HG02678 (cell line): ENCODE data around the gene METTL6.
"Not testable (repeated sequence)": the region's sequence is repeated elsewhere in the genome, so short reads cannot be mapped to it uniquely, and the experiment has no call there.

ENCODE experiments used
- ATAC-seq: cut with Tn5 transposase; IDR thresholded peaks from one replicate; pipeline ENCODE4 v1.9.1; 2021; ENCODE audit warnings: mild to moderate bottlenecking, moderate library complexity; ENCODE audit not compliant: unreplicated experiment

Gene METTL6

GRCh38 chr3:15451216-15452113 is 24.1 kb upstream of the METTL6 start:
- no peak for ATAC-seq

GRCh38 chr3:15450438-15451215 is 23.3 kb upstream of the METTL6 start:
- ATAC-seq, result no peak

GRCh38 chr3:15449489-15450224 is 22.3 kb upstream of the METTL6 start:
- no peak for ATAC-seq

GRCh38 chr3:15443826-15444524 is 16.6 kb upstream of the METTL6 start:
- no peak for ATAC-seq

GRCh38 chr3:15440891-15441290 is 13.5 kb upstream of the METTL6 start:
- ATAC-seq, result no peak

- ATAC-seq, result no peak
Observed at GRCh38 chr3:15439476-15439875, 12.1 kb upstream of the METTL6 start.

GRCh38 chr3:15438983-15439382 is 11.6 kb upstream of the METTL6 start:
- ATAC-seq, result no peak

- ATAC-seq, result no peak
Observed at GRCh38 chr3:15436246-15436645, 8.9 kb upstream of the METTL6 start.

- ATAC-seq, result no peak
Observed at GRCh38 chr3:15434756-15435155, 7.4 kb upstream of the METTL6 start.

- ATAC-seq, result no peak
Observed at GRCh38 chr3:15433531-15433930, 6.2 kb upstream of the METTL6 start.

- no peak for ATAC-seq
Observed at GRCh38 chr3:15431256-15431837, 4.0 kb upstream of the METTL6 start.

GRCh38 chr3:15430624-15431023 is 3.3 kb upstream of the METTL6 start:
- ATAC-seq, result no peak

GRCh38 chr3:15429080-15429479 is 1.7 kb upstream of the METTL6 start:
- ATAC-seq, result no peak

- no peak for ATAC-seq
Observed at GRCh38 chr3:15428539-15428938, 1.2 kb upstream of the METTL6 start.

GRCh38 chr3:15427981-15428380 is 637 bp upstream of the METTL6 start:
- no peak for ATAC-seq

GRCh38 chr3:15426579-15427118 is 695 bp downstream of the METTL6 start:
- no peak for ATAC-seq

GRCh38 chr3:15420871-15421270 is 6.5 kb downstream of the METTL6 start:
- no peak for ATAC-seq

- not testable (repeated sequence) for ATAC-seq
Observed at GRCh38 chr3:15410966-15411365, 16.4 kb downstream of the METTL6 start.

- ATAC-seq, result no peak
Observed at GRCh38 chr3:15409774-15410173, 17.6 kb downstream of the METTL6 start.

GRCh38 chr3:15409239-15409638 is 18.1 kb downstream of the METTL6 start:
- ATAC-seq, result no peak
